ENCODE data around the gene KRT71.

- TF ChIP-seq POLR2A (IDR thresholded peaks at IDR 0.05; ENCODE audit: low read length) = no peak
- no peak for TF ChIP-seq GATA1 (IDR thresholded peaks at IDR 0.05; ENCODE audit: low read depth, low read length)
These were observed 28.6 kb downstream of the KRT71 start for GRCh38 chr12:52524241-52524897.

All from erythroblast (primary cell).